ENCODE measurements around the gene CPLANE1. TPM values are rescaled to one million over a fixed set of nuclear protein-coding genes. Genes with fewer than 3 reads are reported as not detected.
"Not testable (repeated sequence)": the region's sequence is repeated elsewhere in the genome, so short reads cannot be mapped to it uniquely, and the experiment has no call there.

Gene CPLANE1
- total RNA-seq, 1 donor from 2014 or later, result 23.1 TPM

DNA sequence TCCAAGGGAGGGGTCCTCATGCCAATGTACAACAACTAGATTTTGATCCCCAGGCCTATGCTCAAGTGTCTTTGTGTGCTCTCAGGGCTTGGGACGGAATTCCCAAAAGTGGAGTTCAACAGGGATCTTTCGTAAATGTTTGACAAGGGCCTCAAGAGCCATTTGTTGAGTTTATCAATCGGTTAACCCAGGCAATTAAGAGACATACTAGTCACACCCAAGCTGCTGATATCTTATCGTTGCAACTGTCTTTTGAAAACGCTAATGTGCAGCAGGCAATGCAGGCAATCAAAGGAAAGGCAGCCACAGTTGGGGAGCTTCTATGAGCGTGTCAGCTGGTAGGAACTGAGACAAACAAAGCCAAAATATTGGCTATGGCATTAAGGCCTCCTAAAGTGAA, 161.2 kb downstream of the CPLANE1 start:
- H3K36me3 Mint-ChIP-seq, result peaks cover 27% of the 10 kb centered on the region
- TF ChIP-seq, protein P1, sequence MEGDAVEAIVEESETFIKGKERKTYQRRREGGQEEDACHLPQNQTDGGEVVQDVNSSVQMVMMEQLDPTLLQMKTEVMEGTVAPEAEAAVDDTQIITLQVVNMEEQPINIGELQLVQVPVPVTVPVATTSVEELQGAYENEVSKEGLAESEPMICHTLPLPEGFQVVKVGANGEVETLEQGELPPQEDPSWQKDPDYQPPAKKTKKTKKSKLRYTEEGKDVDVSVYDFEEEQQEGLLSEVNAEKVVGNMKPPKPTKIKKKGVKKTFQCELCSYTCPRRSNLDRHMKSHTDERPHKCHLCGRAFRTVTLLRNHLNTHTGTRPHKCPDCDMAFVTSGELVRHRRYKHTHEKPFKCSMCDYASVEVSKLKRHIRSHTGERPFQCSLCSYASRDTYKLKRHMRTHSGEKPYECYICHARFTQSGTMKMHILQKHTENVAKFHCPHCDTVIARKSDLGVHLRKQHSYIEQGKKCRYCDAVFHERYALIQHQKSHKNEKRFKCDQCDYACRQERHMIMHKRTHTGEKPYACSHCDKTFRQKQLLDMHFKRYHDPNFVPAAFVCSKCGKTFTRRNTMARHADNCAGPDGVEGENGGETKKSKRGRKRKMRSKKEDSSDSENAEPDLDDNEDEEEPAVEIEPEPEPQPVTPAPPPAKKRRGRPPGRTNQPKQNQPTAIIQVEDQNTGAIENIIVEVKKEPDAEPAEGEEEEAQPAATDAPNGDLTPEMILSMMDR (conservative IDR thresholded peaks at IDR 0.05), result no peak
- no peaks in the 10 kb centered on the region for H3K27me3 Mint-ChIP-seq
- H3K4me3 Mint-ChIP-seq, result no peak overlapping the region
- H3K27ac Mint-ChIP-seq, result no peak overlapping the region
- no peak for DNase-seq (ENCODE audit: extremely low spot score, unreplicated experiment)
- H3K4me1 Mint-ChIP-seq (ENCODE audit: unreplicated experiment), result peaks cover 20% of the 10 kb centered on the region
- H3K9me3 Mint-ChIP-seq, result peaks cover 13% of the 10 kb centered on the region

DNA sequence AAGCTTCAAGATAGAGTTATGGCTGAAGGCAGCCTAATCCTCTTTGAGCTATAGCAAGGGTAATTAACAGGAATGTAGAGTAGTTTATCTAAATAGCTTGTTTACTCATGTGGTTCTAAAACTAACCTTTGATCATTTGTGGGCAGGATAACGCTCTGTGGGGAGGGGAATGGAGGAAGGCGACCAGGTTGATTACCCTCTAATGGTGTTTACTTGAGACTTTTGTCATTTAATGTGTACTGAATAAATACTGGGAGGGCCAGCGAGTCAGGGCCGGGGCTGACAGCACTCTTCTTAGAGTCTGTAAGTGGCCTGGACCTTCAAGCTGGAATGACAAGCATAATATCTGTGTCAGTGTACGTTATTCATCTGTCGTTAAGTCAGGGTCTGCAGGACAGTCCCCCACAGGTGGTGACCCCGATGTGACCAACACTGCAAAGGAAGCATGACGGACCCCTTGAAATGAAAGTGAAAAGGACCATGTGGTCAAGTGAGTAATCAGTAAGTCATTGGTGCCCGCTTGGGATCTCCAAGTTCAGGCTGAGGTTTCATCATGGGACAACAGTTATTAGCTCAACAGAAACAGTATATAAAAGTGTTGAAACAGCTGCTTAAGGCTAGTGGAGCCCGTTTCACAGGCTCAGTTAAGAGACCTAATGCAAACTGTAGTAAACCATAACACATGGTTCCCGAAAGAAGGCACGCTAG, 162.6 kb downstream of the CPLANE1 start:
- Mint-ChIP-seq H3K4me1 (ENCODE audit: unreplicated experiment) (peaks cover 20% of the 10 kb centered on the region), H3K27me3 (no peaks in the 10 kb centered on the region), H3K36me3 (peaks cover 30% of the 10 kb centered on the region), H3K4me3 (no peak overlapping the region), H3K9me3 (peaks cover 13% of the 10 kb centered on the region), H3K27ac (no peak overlapping the region)
- DNase-seq (ENCODE audit: extremely low spot score, unreplicated experiment), result no peak
- TF ChIP-seq, protein P1 (conservative IDR thresholded peaks at IDR 0.05), result no peak

DNA sequence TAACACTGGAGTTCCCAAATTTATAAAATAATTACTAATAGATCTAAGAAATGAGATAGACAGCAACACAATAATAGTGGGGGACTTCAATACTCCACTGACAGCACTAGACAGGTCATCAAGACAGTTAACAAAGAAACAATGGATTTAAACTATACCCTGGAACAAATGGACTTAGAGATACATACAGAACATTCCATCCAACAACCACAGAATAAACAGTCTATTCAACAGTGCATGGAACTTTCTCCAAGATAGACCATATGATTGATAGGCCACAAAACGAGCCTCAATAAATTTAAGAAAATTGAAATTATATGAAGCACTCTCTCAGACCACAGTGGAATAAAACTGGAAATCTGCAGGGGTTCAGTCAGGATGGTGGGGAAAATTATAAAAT, 163.2 kb downstream of the CPLANE1 start:
- H3K36me3 Mint-ChIP-seq, result peaks cover 30% of the 10 kb centered on the region
- not testable (repeated sequence) for H3K27ac Mint-ChIP-seq; H3K4me3 Mint-ChIP-seq; DNase-seq (ENCODE audit: extremely low spot score, unreplicated experiment); H3K27me3 Mint-ChIP-seq
- H3K4me1 Mint-ChIP-seq (ENCODE audit: unreplicated experiment), result peaks cover 20% of the 10 kb centered on the region
- H3K9me3 Mint-ChIP-seq, result peaks cover 13% of the 10 kb centered on the region

DNA sequence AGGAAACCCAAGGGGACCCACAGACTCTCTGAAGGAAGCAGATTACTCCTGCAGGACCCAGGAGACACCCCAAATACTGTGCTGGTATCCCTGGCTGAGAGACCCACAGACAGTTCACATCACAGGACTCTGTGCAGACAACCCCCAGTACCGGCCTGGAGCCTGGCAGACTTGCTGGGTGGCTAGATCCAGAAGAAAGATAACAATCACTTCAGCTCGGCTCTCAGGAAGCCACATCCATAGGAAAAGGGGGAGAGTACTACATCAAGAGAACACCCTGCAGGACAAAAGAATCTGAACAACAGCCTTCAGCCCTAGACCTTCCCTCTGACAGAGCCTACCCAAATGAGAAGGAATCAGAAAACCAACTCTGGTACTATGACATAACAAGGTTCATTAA, 166.2 kb downstream of the CPLANE1 start:
- not testable (repeated sequence) for H3K4me3 Mint-ChIP-seq; H3K27ac Mint-ChIP-seq; DNase-seq (ENCODE audit: extremely low spot score, unreplicated experiment); H3K9me3 Mint-ChIP-seq; H3K4me1 Mint-ChIP-seq (ENCODE audit: unreplicated experiment); H3K27me3 Mint-ChIP-seq
- peaks cover 39% of the 10 kb centered on the region for H3K36me3 Mint-ChIP-seq

DNA sequence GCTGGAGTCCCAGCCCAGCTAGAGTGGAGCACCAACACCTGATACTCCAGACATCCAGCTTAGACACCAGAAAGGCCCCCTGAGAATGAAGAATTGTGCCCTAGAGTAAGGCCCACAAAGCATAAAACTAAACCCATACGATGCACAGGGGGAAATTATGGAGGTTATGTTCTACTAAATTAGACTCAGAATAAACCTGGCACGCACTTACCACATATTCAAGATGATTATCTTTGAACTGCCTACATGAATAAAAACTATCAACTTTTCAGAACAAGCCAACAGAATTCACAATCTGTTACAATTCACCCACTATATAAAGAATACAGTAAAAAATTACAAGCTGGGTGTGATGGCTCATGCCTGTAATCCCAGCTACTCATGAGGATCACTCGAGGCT, 168.5 kb downstream of the CPLANE1 start:
- DNase-seq (ENCODE audit: extremely low spot score, unreplicated experiment), result no peak
- Mint-ChIP-seq H3K9me3 (no peaks in the 10 kb centered on the region), H3K4me3 (no peak overlapping the region), H3K27ac (no peak overlapping the region), H3K4me1 (ENCODE audit: unreplicated experiment) (no peaks in the 10 kb centered on the region), H3K36me3 (peaks cover 29% of the 10 kb centered on the region), H3K27me3 (no peaks in the 10 kb centered on the region)
- TF ChIP-seq, protein P1 (conservative IDR thresholded peaks at IDR 0.05), result no peak

DNA sequence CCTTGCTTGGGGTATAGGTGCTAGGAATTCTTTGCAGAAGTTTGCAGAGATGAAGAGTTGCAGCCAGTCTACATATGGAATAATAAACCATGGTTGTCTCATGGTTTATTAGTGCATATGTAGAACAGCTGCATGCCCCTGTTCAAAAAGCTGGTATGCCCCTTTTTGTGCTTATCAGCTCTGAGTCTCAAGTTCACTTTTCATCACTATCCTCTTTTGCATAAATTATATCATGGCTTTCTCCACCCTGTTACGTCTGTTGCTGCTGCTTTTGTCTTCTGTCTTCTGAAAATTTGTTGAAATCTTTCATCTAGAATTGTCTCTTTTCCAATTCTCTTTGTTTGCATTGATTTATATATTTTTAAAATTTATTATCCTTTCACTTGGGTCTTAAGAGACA, 172.0 kb downstream of the CPLANE1 start:
- TF ChIP-seq, protein P1 (conservative IDR thresholded peaks at IDR 0.05), result no peak
- Mint-ChIP-seq H3K27ac (no peak overlapping the region), H3K9me3 (no peaks in the 10 kb centered on the region), H3K4me1 (ENCODE audit: unreplicated experiment) (no peaks in the 10 kb centered on the region), H3K27me3 (no peaks in the 10 kb centered on the region), H3K4me3 (no peak overlapping the region), H3K36me3 (peaks cover 13% of the 10 kb centered on the region)
- no peak for DNase-seq (ENCODE audit: extremely low spot score, unreplicated experiment)

All from type B pancreatic cell (in vitro differentiated cells).